HepG2 (cell line): Measurements from ENCODE around the gene PKLR. TPM values are rescaled to one million over a fixed set of nuclear protein-coding genes. Genes with fewer than 3 reads are reported as not detected.
A peak's percentile ranks its signal among the peaks of the same experiment; 100 is the strongest.

Experiments used
- ADNP ChIP-seq: sonication (generic); formaldehyde crosslinking; IDR thresholded peaks from 2 replicates; pipeline ENCODE4 v1.4.0; 2020; ENCODE audit warnings: missing genetic modification reagents
- CENPT ChIP-seq: sonication (generic); formaldehyde crosslinking; IDR thresholded peaks from 2 replicates; pipeline ENCODE4 v1.8.0; 2022; ENCODE audit warnings: low read depth, mild to moderate bottlenecking, moderate library complexity, missing genetic modification reagents
- FOXP1 ChIP-seq, 2 experiments: fragments of 450-650 bp in 1 of 2; IDR thresholded peaks; 2 replicates each; pipeline ENCODE4 v1.6.1; 2017 to 2018; ENCODE audit warnings: antibody characterized with exemption in 1 of 2
- HNF1B ChIP-seq: sonication (generic); formaldehyde crosslinking; IDR thresholded peaks from 2 replicates; pipeline ENCODE4 v1.5.1; 2020; ENCODE audit warnings: mild to moderate bottlenecking, moderate library complexity, missing genetic modification reagents
- HOMEZ ChIP-seq: IDR thresholded peaks from 2 replicates; pipeline ENCODE4 v1.6.1; 2016; ENCODE audit warnings: low read depth
- KDM2A ChIP-seq: sonication (generic); formaldehyde crosslinking; IDR thresholded peaks from 2 replicates; pipeline ENCODE4 v1.4.0; 2020; ENCODE audit warnings: low read depth, missing genetic modification reagents, borderline replicate concordance
- NCOA2 ChIP-seq: sonication (generic); formaldehyde crosslinking; IDR thresholded peaks from 2 replicates; pipeline ENCODE4 v1.8.0; 2022; ENCODE audit warnings: inconsistent platforms
- POGZ ChIP-seq: sonication (generic); formaldehyde crosslinking; IDR thresholded peaks from 2 replicates; pipeline ENCODE4 v1.4.0; 2020; ENCODE audit warnings: mild to moderate bottlenecking, missing genetic modification reagents
- POLR2A ChIP-seq, 2 experiments: IDR thresholded peaks; 2 replicates each; pipeline ENCODE4 v1.6.1; 2011; ENCODE audit warnings: low read depth in 2 of 2, low read length in 2 of 2, mild to moderate bottlenecking in 1 of 2, moderate library complexity in 1 of 2; ENCODE audit not compliant: insufficient read depth in 1 of 2
- POLR2AphosphoS2 ChIP-seq: IDR thresholded peaks from 2 replicates; pipeline ENCODE4 v1.6.1; 2011; ENCODE audit warnings: low read depth, low read length, improper control_type of control experiment
- REXO4 ChIP-seq: sonication (generic); formaldehyde crosslinking; IDR thresholded peaks from 2 replicates; pipeline ENCODE4 v1.8.0; 2022; ENCODE audit warnings: missing genetic modification reagents, mild to moderate bottlenecking, borderline replicate concordance
- SNAPC2 ChIP-seq: sonication (generic); formaldehyde crosslinking; IDR thresholded peaks from 2 replicates; pipeline ENCODE4 v1.8.1; 2022; ENCODE audit warnings: mild to moderate bottlenecking, missing genetic modification reagents
- ZBTB25 ChIP-seq: IDR thresholded peaks from 2 replicates; pipeline ENCODE4 v1.6.1; 2018; ENCODE audit warnings: missing genetic modification reagents
- ZBTB3 ChIP-seq: sonication (generic); formaldehyde crosslinking; IDR thresholded peaks from 2 replicates; pipeline ENCODE4 v1.4.0; 2020; ENCODE audit warnings: low read depth, mild to moderate bottlenecking, moderate library complexity, missing genetic modification reagents, borderline replicate concordance
- ZKSCAN8 ChIP-seq: IDR thresholded peaks from 2 replicates; pipeline ENCODE4 v1.6.1; 2016; ENCODE audit warnings: borderline replicate concordance, missing genetic modification reagents, missing compliant biosample characterization
- ZNF20 ChIP-seq: sonication (generic); formaldehyde crosslinking; IDR thresholded peaks from 2 replicates; pipeline ENCODE4 v1.4.0; 2020; ENCODE audit warnings: mild to moderate bottlenecking, moderate library complexity, missing genetic modification reagents
- ZNF605 ChIP-seq: sonication (generic); formaldehyde crosslinking; IDR thresholded peaks from 2 replicates; pipeline ENCODE4 v1.8.0; 2022; ENCODE audit warnings: mild to moderate bottlenecking, missing genetic modification reagents
- ZNF607 ChIP-seq: sonication (generic); formaldehyde crosslinking; IDR thresholded peaks from 2 replicates; pipeline ENCODE4 v1.5.1; 2020; ENCODE audit warnings: missing genetic modification reagents, mild to moderate bottlenecking, borderline replicate concordance
- ZZZ3 ChIP-seq: sonication (generic); formaldehyde crosslinking; IDR thresholded peaks from 2 replicates; pipeline ENCODE4 v1.4.0; 2020; ENCODE audit warnings: missing genetic modification reagents, mild to moderate bottlenecking, borderline replicate concordance
- polyA plus RNA-seq, 8 experiments: library from polyadenylated mRNA; depleted of rRNA in 3 of 8; stranded (reverse) in 7 of 8; unstranded in 1 of 8; fragments of >200 nt; fragmentation: Illumina TruSeq in 4 of 8; extraction: Trizol in 4 of 8; gene quantifications; 2 replicates each; pipeline versions ENCODE4 v1.2.1 to v1.2.3, GENCODE V29; 2011 to 2016; ENCODE audit warnings: low read depth in 4 of 8, missing spikeins in 1 of 8, mixed read lengths in 1 of 8; ENCODE audit not compliant: insufficient read depth in 1 of 8
- total RNA-seq, 5 experiments: library from RNA; depleted of rRNA; stranded (reverse); fragments of >200 nt; fragmentation: Illumina TruSeq; extraction: Trizol; gene quantifications; 2 replicates each; pipeline ENCODE4 v1.2.3, GENCODE V29; 2016; ENCODE audit warnings: low read depth in 1 of 5
- TF ChIP-seq, protein P1 (sequence below): sonication (generic); formaldehyde crosslinking; IDR thresholded peaks from 2 replicates; pipeline ENCODE4 v1.4.0; 2020; ENCODE audit warnings: missing genetic modification reagents
- TF ChIP-seq, protein P2 (sequence below): sonication (generic); formaldehyde crosslinking; IDR thresholded peaks from 2 replicates; pipeline ENCODE4 v1.8.0; 2022; ENCODE audit warnings: missing genetic modification reagents, mild to moderate bottlenecking, inconsistent platforms, borderline replicate concordance
- TF ChIP-seq, protein P3 (sequence below): fragments of 450-650 bp; IDR thresholded peaks from 2 replicates; pipeline ENCODE4 v1.6.1; 2017

The PKLR gene
- total and polyA plus RNA-seq, 2 of the 13 experiments (the other 11 are each of a cell fraction or from before 2014, with no cell fraction given): 10.3 to 29.3 TPM

DNA sequence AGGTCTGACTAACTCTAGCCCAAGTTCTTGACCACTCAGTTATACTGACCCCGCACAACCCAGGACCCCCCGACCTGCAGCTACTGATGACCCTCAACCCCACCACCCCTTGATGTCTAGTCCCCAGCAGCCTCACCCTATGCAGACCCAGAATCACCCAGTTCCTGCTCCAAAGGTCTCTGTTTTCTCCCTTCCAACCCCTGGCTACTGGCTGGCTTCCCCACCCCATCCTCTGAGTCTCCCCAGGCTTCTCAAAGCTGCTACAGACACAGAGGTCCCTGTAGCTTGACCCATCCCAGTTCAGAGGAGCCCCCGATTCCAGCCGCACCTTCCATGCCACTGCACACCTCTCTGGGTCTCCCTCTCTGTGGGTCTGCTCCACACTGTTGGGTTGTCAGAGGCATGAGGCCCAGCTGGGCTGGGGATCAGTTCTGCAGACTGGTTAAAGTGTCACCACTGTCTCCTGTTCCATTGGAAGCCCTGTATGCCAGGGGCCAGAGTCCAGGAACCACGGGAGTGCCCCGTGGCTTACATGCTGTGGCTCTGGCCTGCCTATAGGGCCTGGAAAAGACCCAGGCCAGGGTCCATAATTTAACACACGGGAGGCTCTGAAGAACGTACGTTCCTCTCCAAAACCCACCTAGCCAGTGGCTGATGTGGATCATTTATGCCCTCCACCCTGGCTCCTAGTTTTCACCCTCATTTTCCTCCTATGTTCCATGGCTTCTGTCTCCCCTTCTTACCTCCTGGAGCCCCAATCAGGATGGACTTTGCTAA, 497 bp downstream of the PKLR start (continued):
- TF ChIP-seq REXO4: no peak
- TF ChIP-seq SNAPC2 (CRISPR knock-in tag): peak; percentile 30; the same call in 1 of the 2 replicates
- TF ChIP-seq ADNP: no peak
- peak; percentile 99 for TF ChIP-seq HNF1B (CRISPR knock-in tag)
- peak; percentile 87; the same call in 1 of the 2 replicates for TF ChIP-seq ZZZ3 (CRISPR knock-in tag)
- TF ChIP-seq POLR2AphosphoS2: no peak
- peak; percentile 74 for TF ChIP-seq KDM2A
- TF ChIP-seq FOXP1 (IDR thresholded peaks at IDR 0.05): no peak
- TF ChIP-seq FOXP1 (CRISPR knock-in tag; IDR thresholded peaks at IDR 0.05): peak; percentile 32; the same call in 1 of the 2 replicates
- TF ChIP-seq, protein P1, sequence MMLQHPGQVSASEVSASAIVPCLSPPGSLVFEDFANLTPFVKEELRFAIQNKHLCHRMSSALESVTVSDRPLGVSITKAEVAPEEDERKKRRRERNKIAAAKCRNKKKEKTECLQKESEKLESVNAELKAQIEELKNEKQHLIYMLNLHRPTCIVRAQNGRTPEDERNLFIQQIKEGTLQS (CRISPR knock-in tag): peak; percentile 23; the same call in 1 of the 2 replicates
- no peak; the same call in none of the 2 replicates for TF ChIP-seq ZNF605
- TF ChIP-seq, protein P2, sequence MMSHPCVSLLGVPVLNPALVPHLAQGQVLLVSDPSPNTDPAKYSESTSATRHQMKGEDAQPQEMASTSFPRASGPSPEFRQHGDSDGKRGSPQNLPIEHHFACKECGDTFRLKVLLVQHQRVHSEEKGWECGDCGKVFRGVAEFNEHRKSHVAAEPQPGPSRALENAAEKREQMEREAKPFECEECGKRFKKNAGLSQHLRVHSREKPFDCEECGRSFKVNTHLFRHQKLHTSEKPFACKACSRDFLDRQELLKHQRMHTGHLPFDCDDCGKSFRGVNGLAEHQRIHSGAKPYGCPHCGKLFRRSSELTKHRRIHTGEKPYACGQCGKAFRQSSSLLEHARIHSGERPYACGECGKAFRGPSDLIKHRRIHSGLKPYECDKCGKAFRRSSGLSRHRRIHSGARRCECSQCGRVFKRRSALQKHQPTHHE (CRISPR knock-in tag): peak; percentile 51; the same call in 1 of the 2 replicates
- no peak for TF ChIP-seq CENPT (CRISPR knock-in tag)
- peak; percentile 56; the same call in 1 of the 2 replicates for TF ChIP-seq HOMEZ (CRISPR knock-in tag)
- peak; percentile 36; the same call in 1 of the 2 replicates for TF ChIP-seq ZBTB3
- peak; percentile 49 to 93; a peak in 3 of 4 replicates for TF ChIP-seq POLR2A (IDR thresholded peaks at IDR 0.05; ENCODE audit: insufficient read depth in 1 of 2, low read depth in 2 of 2, low read length in 2 of 2)
- TF ChIP-seq, protein P3, sequence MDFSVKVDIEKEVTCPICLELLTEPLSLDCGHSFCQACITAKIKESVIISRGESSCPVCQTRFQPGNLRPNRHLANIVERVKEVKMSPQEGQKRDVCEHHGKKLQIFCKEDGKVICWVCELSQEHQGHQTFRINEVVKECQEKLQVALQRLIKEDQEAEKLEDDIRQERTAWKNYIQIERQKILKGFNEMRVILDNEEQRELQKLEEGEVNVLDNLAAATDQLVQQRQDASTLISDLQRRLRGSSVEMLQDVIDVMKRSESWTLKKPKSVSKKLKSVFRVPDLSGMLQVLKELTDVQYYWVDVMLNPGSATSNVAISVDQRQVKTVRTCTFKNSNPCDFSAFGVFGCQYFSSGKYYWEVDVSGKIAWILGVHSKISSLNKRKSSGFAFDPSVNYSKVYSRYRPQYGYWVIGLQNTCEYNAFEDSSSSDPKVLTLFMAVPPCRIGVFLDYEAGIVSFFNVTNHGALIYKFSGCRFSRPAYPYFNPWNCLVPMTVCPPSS: no peak
- TF ChIP-seq POGZ (CRISPR knock-in tag): peak; percentile 77
- TF ChIP-seq ZKSCAN8 (CRISPR knock-in tag): peak; percentile 55; the same call in 1 of the 2 replicates
- no peak for TF ChIP-seq ZBTB25 (CRISPR knock-in tag)
- TF ChIP-seq ZNF607 (CRISPR knock-in tag): peak; percentile 94; the same call in 1 of the 2 replicates
- TF ChIP-seq ZNF20 (CRISPR knock-in tag): no peak
- peak; percentile 72 for TF ChIP-seq NCOA2 (CRISPR knock-in tag)
